Measurements from ENCODE around the gene DISP3. TPM values are rescaled to one million over a fixed set of nuclear protein-coding genes. Genes with fewer than 3 reads are reported as not detected.

Gene DISP3
- polyA plus RNA-seq, 1 donor (not counting 4 experiments of a cell fraction or from before 2014, with no cell fraction given) = not detected

DNA sequence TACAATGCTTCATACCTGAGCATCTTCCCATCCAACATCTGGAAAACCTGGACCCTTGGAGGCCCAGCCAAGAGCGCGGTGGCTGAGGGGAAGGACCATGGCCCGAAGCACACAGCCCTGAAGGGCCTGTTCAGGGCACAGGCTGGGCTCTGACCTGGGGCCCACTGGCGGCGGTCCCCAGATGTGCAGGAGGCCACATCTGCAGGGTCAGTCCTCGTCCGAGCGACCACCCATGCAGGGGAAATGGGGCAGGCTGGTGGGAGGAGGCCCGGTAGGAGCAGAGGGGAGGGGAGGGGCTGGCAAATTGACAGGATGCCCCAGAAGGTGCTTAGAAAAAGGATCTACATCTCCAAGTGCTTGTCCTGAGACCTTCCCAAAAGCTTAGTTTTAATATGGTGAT is 59.9 kb downstream of the DISP3 start:
- H3K9ac ChIP-seq (ENCODE audit: control insufficient read depth, extremely low read depth, insufficient read depth, low read length) = no peak overlapping the region
- no peak overlapping the region for H3K4me3 ChIP-seq (ENCODE audit: control insufficient read depth in 2 of 3, extremely low read depth in 1 of 3, insufficient read depth in 2 of 3, low read depth in 1 of 3, low read length in 3 of 3)
- no peaks in the 10 kb centered on the region for H3K9me1 ChIP-seq (ENCODE audit: control insufficient read depth, extremely low read depth, insufficient read depth, low read length)
- H3K27me3 ChIP-seq (ENCODE audit: control insufficient read depth, extremely low read depth, insufficient read depth, low read length) = peaks cover 12% of the 10 kb centered on the region
- no peak for TF ChIP-seq EZH2 (IDR thresholded peaks at IDR 0.05; ENCODE audit: low read length)
- TF ChIP-seq, protein P1, sequence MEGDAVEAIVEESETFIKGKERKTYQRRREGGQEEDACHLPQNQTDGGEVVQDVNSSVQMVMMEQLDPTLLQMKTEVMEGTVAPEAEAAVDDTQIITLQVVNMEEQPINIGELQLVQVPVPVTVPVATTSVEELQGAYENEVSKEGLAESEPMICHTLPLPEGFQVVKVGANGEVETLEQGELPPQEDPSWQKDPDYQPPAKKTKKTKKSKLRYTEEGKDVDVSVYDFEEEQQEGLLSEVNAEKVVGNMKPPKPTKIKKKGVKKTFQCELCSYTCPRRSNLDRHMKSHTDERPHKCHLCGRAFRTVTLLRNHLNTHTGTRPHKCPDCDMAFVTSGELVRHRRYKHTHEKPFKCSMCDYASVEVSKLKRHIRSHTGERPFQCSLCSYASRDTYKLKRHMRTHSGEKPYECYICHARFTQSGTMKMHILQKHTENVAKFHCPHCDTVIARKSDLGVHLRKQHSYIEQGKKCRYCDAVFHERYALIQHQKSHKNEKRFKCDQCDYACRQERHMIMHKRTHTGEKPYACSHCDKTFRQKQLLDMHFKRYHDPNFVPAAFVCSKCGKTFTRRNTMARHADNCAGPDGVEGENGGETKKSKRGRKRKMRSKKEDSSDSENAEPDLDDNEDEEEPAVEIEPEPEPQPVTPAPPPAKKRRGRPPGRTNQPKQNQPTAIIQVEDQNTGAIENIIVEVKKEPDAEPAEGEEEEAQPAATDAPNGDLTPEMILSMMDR (optimal IDR thresholded peaks at IDR 0.05 in 1 of 3, IDR thresholded peaks at IDR 0.05 in 1 of 3, conservative IDR thresholded peaks at IDR 0.05 in 1 of 3; ENCODE audit: extremely low read depth in 1 of 3, insufficient read depth in 2 of 3, low read length in 3 of 3) = no peak
- H3K4me1 ChIP-seq (ENCODE audit: control insufficient read depth, extremely low read depth, insufficient read depth, low read length) = no peaks in the 10 kb centered on the region
- no peaks in the 10 kb centered on the region for H3K79me2 ChIP-seq (ENCODE audit: control insufficient read depth, insufficient read depth, low read length)
- H3K4me2 ChIP-seq (ENCODE audit: control insufficient read depth, extremely low read depth, insufficient read depth, low read depth, low read length) = no peak overlapping the region
- dilution Hi-C loops (cut with MboI; ENCODE audit: extremely low pct_ligation_motif_present, low sequenced_read_pairs) = no loop called here
- FAIRE-seq = no peak
- no peak for DNase-seq (ENCODE audit: low read depth, low spot score)
- no peak overlapping the region for H3K27ac ChIP-seq (ENCODE audit: control insufficient read depth, insufficient read depth, low read length)
- H3K9me3 ChIP-seq (ENCODE audit: control insufficient read depth, low read depth, low read length) = no peaks in the 10 kb centered on the region
- H4K20me1 ChIP-seq (ENCODE audit: control insufficient read depth, extremely low read depth, insufficient read depth, low read length) = no peaks in the 10 kb centered on the region
- H3K36me3 ChIP-seq (ENCODE audit: control insufficient read depth in 2 of 2, extremely low read depth in 1 of 2, insufficient read depth in 2 of 2, low read length in 2 of 2) = no peaks in the 10 kb centered on the region
- no peak overlapping the region for H2AFZ ChIP-seq (ENCODE audit: control insufficient read depth, low read length)

DNA sequence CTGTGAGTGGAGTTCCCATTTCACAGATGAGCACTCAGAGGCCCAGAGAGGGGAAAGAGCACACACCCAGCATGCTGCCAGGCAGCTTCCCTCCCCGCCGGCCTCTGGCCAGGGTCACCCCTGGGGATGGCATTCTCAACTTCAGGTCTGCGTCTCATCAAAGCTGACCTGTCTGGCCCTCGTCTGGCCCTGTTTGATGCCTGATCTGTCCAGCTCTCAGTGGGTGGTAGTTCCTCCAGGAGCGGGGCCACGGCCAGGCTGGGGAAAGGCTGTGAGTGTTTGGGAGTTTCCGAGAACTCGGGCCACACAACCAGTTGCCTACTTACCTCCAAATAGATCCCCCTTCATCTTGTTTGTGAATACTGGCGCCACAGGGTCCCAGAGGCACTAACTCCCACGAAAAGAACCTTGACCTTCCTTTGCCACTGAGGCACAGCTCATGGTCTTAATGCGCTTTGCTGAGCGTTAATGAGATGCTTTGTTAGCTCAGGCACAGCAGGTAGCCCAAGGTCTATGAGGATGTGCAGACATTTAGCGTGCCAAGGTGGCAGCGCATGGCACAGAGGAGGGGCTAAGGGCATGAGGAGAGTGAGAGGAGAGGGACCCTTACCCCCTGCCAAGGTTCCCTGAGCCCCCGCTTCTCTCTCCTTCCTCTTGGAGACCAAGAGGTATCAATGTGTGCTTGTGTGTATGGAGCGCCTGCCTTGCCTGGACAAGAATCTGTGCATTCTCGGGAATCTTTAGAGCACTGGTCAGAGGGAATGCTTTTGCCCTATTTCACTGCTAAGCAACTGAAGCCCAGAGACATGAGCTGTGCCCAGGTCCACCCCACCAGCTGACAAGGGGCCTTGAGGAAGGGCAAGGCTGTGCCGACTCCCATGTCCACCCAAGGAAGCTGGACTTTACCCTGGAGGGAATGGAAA is 61.2 kb downstream of the DISP3 start:
- no peaks in the 10 kb centered on the region for H4K20me1 ChIP-seq (ENCODE audit: control insufficient read depth, extremely low read depth, insufficient read depth, low read length)
- H3K4me1 ChIP-seq (ENCODE audit: control insufficient read depth, extremely low read depth, insufficient read depth, low read length) = no peaks in the 10 kb centered on the region
- no peak overlapping the region for H2AFZ ChIP-seq (ENCODE audit: control insufficient read depth, low read length)
- no peaks in the 10 kb centered on the region for H3K9me3 ChIP-seq (ENCODE audit: control insufficient read depth, low read depth, low read length)
- H3K79me2 ChIP-seq (ENCODE audit: control insufficient read depth, insufficient read depth, low read length) = no peaks in the 10 kb centered on the region
- H3K9ac ChIP-seq (ENCODE audit: control insufficient read depth, extremely low read depth, insufficient read depth, low read length) = no peak overlapping the region
- H3K4me2 ChIP-seq (ENCODE audit: control insufficient read depth, extremely low read depth, insufficient read depth, low read depth, low read length) = no peak overlapping the region
- dilution Hi-C loops (cut with MboI; ENCODE audit: extremely low pct_ligation_motif_present, low sequenced_read_pairs) = no loop called here
- no peak for TF ChIP-seq EZH2 (IDR thresholded peaks at IDR 0.05; ENCODE audit: low read length)
- TF ChIP-seq, protein P1 (optimal IDR thresholded peaks at IDR 0.05 in 1 of 3, IDR thresholded peaks at IDR 0.05 in 1 of 3, conservative IDR thresholded peaks at IDR 0.05 in 1 of 3; ENCODE audit: extremely low read depth in 1 of 3, insufficient read depth in 2 of 3, low read length in 3 of 3) = no peak
- H3K27ac ChIP-seq (ENCODE audit: control insufficient read depth, insufficient read depth, low read length) = no peak overlapping the region
- DNase-seq (ENCODE audit: low read depth, low spot score) = no peak
- no peak for FAIRE-seq
- H3K27me3 ChIP-seq (ENCODE audit: control insufficient read depth, extremely low read depth, insufficient read depth, low read length) = peaks cover 12% of the 10 kb centered on the region
- H3K36me3 ChIP-seq (ENCODE audit: control insufficient read depth in 2 of 2, extremely low read depth in 1 of 2, insufficient read depth in 2 of 2, low read length in 2 of 2) = no peaks in the 10 kb centered on the region
- no peak overlapping the region for H3K4me3 ChIP-seq (ENCODE audit: control insufficient read depth in 2 of 3, extremely low read depth in 1 of 3, insufficient read depth in 2 of 3, low read depth in 1 of 3, low read length in 3 of 3)
- H3K9me1 ChIP-seq (ENCODE audit: control insufficient read depth, extremely low read depth, insufficient read depth, low read length) = no peaks in the 10 kb centered on the region
